HFF-Myc (cell line): ENCODE data around the gene YOD1.

Experiments
- DNase-seq: peaks from one replicate; pipeline ENCODE4 v3.0.0-alpha.2; 2011; ENCODE audit warnings: low read depth; ENCODE audit errors: extremely low read depth
- H3K4me3 ChIP-seq: replicated peaks from 2 replicates; pipeline ENCODE4 v1.5.1; 2011; ENCODE audit warnings: low read depth, mild to moderate bottlenecking, control low read depth, low read length
- CTCF ChIP-seq: IDR thresholded peaks from 2 replicates; pipeline ENCODE4 v1.5.1; 2012; ENCODE audit warnings: mild to moderate bottlenecking, low read depth, low read length, control low read depth; ENCODE audit errors: missing control alignments

YOD1 gene

DNA sequence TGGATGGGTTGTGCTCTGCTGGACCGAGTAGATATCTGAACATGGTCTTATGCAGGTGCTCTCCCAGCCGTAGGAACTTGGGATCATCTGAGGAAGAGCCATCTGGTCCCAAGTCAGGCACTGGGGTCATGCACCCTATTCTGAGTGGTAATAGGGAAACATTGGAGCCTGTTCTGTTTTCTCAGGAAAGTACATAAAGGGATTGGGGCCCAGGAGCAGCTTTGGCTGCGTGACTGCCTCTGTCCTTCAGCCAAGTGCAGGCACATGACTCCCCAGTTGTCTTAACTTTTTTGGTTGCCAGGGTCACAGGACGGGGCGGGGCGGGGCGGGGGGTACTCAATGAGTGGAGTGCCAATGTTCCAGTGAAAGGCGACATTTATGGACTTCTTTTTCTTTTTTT, 13.6 kb upstream of the YOD1 start:
- DNase-seq, result no peak
- TF ChIP-seq CTCF, result no peak
- H3K4me3 ChIP-seq, result no peak overlapping the region

DNA sequence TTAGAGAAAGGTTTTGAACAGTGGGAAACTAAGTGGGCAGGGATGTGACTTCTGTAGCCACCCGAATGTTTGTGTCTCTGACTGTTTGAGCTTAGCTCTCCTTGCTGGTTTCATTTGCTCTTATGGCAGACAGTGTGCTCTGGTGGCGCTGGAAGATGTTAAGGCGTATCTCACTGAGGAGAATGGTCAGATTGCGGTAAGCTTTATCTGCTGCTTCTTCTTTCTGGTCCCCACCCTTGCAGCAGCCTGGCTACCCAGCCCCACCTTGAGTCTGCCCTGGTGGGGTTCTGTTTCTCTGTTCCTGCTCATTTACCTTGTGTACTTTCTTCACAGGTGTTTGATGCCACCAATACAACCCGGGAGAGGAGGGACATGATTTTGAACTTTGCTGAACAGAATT, 12.0 kb upstream of the YOD1 start:
- no peak overlapping the region for H3K4me3 ChIP-seq
- DNase-seq, result no peak
- no peak for TF ChIP-seq CTCF

- no peak for DNase-seq
- TF ChIP-seq CTCF, result no peak
Observed at GRCh38 chr1:207062058-207062457, 11.1 kb upstream of the YOD1 start.

DNA sequence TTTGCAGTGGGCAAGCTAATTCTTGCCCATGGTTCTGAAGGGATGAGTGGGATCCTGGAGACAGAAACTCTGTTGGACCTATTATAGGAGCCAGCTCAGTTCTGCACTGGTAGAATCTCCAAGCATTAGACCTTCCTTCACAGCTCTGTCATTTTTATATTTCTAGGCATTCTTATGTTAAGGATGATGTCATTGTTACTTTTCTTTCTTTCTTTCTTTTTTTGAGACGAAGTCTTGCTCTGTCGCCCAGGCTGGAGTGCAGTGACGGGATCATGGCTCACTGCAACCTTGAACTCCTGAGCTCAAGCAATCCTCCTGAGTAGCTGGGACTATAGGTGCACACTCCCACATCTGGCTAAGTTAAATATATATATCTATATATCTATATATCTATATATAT, 9.6 kb upstream of the YOD1 start:
- DNase-seq, result no peak
- no peak for TF ChIP-seq CTCF
- H3K4me3 ChIP-seq, result no peak overlapping the region

More at GRCh38 chr1:207062058-207062457, 11.1 kb upstream of the YOD1 start:
- no peak overlapping the region for H3K4me3 ChIP-seq

- no peak overlapping the region for H3K4me3 ChIP-seq
- no peak for TF ChIP-seq CTCF
- DNase-seq, result no peak
Observed at GRCh38 chr1:207059881-207060280, 8.9 kb upstream of the YOD1 start.

GRCh38 chr1:207058878-207059867, 8.2 kb upstream of the YOD1 start:
- no peak for DNase-seq
- no peak for TF ChIP-seq CTCF
- H3K4me3 ChIP-seq, result no peak overlapping the region
